Vagina (tissue), 2 donors: Measurements from ENCODE around the gene APLP2. TPM values are rescaled to one million over a fixed set of nuclear protein-coding genes. Genes with fewer than 3 reads are reported as not detected.
A peak's percentile ranks its signal among the peaks of the same experiment; 100 is the strongest.

ENCODE experiments used
- DNase-seq, 2 donors: peaks; one replicate each; pipeline ENCODE4 v3.0.0-alpha.2; 2017; ENCODE audit errors: extremely low spot score in 2 of 2
- H3K27ac ChIP-seq: fragments of 200-600 bp; sonication (generic); one replicate; pipeline ENCODE4 v1.5.1; 2019
- H3K27me3 ChIP-seq: fragments of 200-600 bp; sonication (generic); one replicate; pipeline ENCODE4 v1.5.1; 2019
- H3K36me3 ChIP-seq, 2 donors: fragments of 200-600 bp; sonication (generic); one replicate each; pipeline ENCODE4 v1.5.1; 2017 to 2019
- H3K4me1 ChIP-seq: fragments of 200-600 bp; sonication (generic); one replicate; pipeline ENCODE4 v1.5.1; 2019
- H3K4me3 ChIP-seq, 2 donors: fragments of 200-600 bp; sonication (generic); 1 replicate in 1 of 2; 2 replicates in 1 of 2; pipeline ENCODE4 v1.5.1; 2016 to 2019
- H3K9me3 ChIP-seq: fragments of 200-600 bp; sonication (generic); one replicate; pipeline ENCODE4 v1.5.1; 2019
- POLR2A ChIP-seq, 2 donors: fragments of 450-650 bp; IDR thresholded peaks; one replicate each; pipeline ENCODE4 v1.6.1; 2017; ENCODE audit warnings: antibody characterized with exemption in 2 of 2, mild to moderate bottlenecking in 2 of 2, moderate library complexity in 2 of 2
- POLR2AphosphoS5 ChIP-seq, 2 donors: sonication (generic); formaldehyde crosslinking; IDR thresholded peaks; one replicate each; pipeline ENCODE4 v1.9.0; 2017; ENCODE audit warnings: antibody characterized with exemption in 2 of 2, mild to moderate bottlenecking in 2 of 2, low read depth in 1 of 2; ENCODE audit not compliant: insufficient read depth in 1 of 2
- intact Hi-C: fragments of 100-400 bp; cut with DNase I; formaldehyde crosslinking; loops from one replicate; pipeline ENCODE4 v1.15.1; 2023
- total RNA-seq: library from RNA; depleted of rRNA; stranded (reverse); fragments of >200 nt; gene quantifications from one replicate; pipeline ENCODE4 v1.2.3, GENCODE V29; 2016
- TF ChIP-seq, protein P1 (sequence below), 3 experiments: fragments of 450-650 bp in 2 of 3; fragments of 200-600 bp in 1 of 3; sonication (generic) in 1 of 3; IDR thresholded peaks; one replicate each; pipeline ENCODE4 v1.5.1; 2017 to 2019; ENCODE audit warnings: antibody characterized with exemption in 3 of 3, mild to moderate bottlenecking in 2 of 3, moderate library complexity in 2 of 3

The APLP2 gene
- total RNA-seq, 1 donor from 2014 or later, result 234 TPM

DNA sequence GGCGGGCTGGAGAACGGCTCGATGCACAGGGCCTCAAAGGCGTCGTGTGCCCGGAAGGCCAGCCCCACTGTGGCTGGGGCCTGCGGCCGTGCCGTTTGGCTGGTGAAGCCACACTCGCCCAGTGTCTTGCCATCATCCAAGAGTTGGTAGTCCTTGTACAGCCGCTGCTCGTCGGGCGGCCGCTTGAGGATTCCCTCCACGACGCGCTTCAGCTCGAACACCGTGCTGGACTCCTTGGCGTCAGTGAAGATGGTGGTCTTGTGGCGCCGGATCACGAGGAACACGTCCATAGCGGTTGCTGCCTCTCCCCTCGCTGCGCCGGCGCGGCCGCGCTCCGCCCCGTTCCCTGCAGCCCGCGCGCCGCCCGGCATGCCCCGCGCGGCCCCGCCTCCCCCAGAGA lies 36.8 kb upstream of the APLP2 start:
- Histone ChIP-seq H3K4me3 (no peak overlapping the region), H3K4me1 (no peaks in the 10 kb centered on the region), H3K27ac (no peak overlapping the region), H3K9me3 (no peaks in the 10 kb centered on the region), H3K36me3 (no peaks in the 10 kb centered on the region), H3K27me3 (no peaks in the 10 kb centered on the region)
- no peak for DNase-seq
- intact Hi-C loops, result no loop called here
- no peak for TF ChIP-seq POLR2AphosphoS5 (IDR thresholded peaks at IDR 0.05; ENCODE audit: insufficient read depth in 1 of 2, low read depth in 1 of 2)
- TF ChIP-seq, protein P1, sequence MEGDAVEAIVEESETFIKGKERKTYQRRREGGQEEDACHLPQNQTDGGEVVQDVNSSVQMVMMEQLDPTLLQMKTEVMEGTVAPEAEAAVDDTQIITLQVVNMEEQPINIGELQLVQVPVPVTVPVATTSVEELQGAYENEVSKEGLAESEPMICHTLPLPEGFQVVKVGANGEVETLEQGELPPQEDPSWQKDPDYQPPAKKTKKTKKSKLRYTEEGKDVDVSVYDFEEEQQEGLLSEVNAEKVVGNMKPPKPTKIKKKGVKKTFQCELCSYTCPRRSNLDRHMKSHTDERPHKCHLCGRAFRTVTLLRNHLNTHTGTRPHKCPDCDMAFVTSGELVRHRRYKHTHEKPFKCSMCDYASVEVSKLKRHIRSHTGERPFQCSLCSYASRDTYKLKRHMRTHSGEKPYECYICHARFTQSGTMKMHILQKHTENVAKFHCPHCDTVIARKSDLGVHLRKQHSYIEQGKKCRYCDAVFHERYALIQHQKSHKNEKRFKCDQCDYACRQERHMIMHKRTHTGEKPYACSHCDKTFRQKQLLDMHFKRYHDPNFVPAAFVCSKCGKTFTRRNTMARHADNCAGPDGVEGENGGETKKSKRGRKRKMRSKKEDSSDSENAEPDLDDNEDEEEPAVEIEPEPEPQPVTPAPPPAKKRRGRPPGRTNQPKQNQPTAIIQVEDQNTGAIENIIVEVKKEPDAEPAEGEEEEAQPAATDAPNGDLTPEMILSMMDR (IDR thresholded peaks at IDR 0.05), result no peak
- TF ChIP-seq POLR2A (IDR thresholded peaks at IDR 0.05), result no peak

DNA sequence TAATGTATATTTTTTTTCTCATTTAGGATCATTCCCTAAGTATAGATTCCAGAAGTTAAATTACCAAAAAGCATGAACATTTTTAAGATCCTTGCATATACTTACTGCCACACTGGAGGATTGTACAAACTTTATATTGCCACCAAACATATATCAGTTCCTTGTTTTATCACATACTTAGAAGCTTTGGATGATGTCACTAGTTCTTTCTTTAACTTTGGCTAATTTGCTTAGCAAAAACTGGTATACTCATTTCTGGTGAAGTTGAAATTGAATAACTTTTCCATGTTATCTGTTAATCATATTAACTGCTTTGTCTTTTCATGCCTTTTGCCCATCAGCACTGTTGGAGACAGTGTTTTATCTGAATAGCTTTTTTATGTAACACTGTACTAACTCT lies 35.5 kb upstream of the APLP2 start:
- Histone ChIP-seq H3K36me3 (no peaks in the 10 kb centered on the region), H3K4me1 (no peaks in the 10 kb centered on the region), H3K27ac (no peak overlapping the region), H3K9me3 (no peaks in the 10 kb centered on the region), H3K27me3 (no peaks in the 10 kb centered on the region), H3K4me3 (no peak overlapping the region)
- DNase-seq, result no peak
- TF ChIP-seq POLR2AphosphoS5 (IDR thresholded peaks at IDR 0.05; ENCODE audit: insufficient read depth in 1 of 2, low read depth in 1 of 2), result no peak
- intact Hi-C loops, result no loop called here

GRCh38 chr11:130037058-130037457 lies 32.6 kb upstream of the APLP2 start:
- Histone ChIP-seq H3K27ac (no peak overlapping the region), H3K9me3 (no peaks in the 10 kb centered on the region), H3K4me1 (no peaks in the 10 kb centered on the region), H3K27me3 (no peaks in the 10 kb centered on the region), H3K36me3 (no peaks in the 10 kb centered on the region), H3K4me3 (no peak overlapping the region)
- TF ChIP-seq, protein P1 (IDR thresholded peaks at IDR 0.05), result no peak
- peak in 1 of 2 donors; percentile 49 for TF ChIP-seq POLR2AphosphoS5 (IDR thresholded peaks at IDR 0.05; ENCODE audit: insufficient read depth in 1 of 2, low read depth in 1 of 2)
- no peak for DNase-seq
- intact Hi-C loops, result no loop called here

GRCh38 chr11:130037881-130038585 lies 31.7 kb upstream of the APLP2 start:
- Histone ChIP-seq H3K27me3 (no peaks in the 10 kb centered on the region), H3K9me3 (no peaks in the 10 kb centered on the region), H3K36me3 (no peaks in the 10 kb centered on the region), H3K4me3 (no peak overlapping the region), H3K27ac (no peak overlapping the region), H3K4me1 (no peaks in the 10 kb centered on the region)
- no peak for TF ChIP-seq POLR2AphosphoS5 (IDR thresholded peaks at IDR 0.05; ENCODE audit: insufficient read depth in 1 of 2, low read depth in 1 of 2)
- no peak for TF ChIP-seq POLR2A (IDR thresholded peaks at IDR 0.05)
- TF ChIP-seq, protein P1 (IDR thresholded peaks at IDR 0.05), result no peak
- intact Hi-C loops, result no loop called here
- no peak for DNase-seq

DNA sequence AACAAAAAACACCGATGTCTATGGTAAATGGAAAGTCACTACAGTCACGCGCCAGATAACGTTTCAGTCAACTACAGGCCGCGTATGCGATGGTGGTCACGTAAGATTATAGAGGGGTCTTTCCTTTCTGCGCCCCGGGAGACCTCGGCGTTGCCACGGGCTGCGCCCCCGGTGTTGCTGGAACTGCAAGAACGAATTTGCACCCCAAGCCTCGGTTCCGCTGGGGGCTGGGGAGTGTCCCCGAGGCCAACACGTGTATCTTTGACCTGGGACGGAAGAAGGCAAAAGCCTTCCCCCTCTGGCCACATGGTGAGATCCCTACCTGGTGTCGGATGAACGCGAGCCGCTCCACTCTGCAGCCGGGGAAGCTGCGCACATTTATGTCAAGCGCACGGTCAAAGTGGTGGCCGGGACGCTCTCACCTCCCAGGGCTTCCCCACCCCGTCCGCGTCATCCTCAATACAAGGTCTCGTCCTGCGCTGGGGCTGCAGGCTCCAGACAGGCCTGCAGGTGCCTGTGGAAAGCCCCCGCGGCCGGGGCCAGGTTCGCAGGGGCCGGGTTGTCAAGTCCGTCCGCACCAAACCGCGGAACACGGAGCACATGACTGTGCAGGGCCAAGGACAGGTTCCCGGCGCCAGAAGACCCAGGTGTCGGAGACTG lies 29.3 kb upstream of the APLP2 start:
- Histone ChIP-seq H3K27ac (no peak overlapping the region), H3K27me3 (no peaks in the 10 kb centered on the region), H3K36me3 (no peaks in the 10 kb centered on the region), H3K9me3 (no peaks in the 10 kb centered on the region), H3K4me3 (no peak overlapping the region), H3K4me1 (no peaks in the 10 kb centered on the region)
- no peak for DNase-seq
- TF ChIP-seq POLR2A (IDR thresholded peaks at IDR 0.05), result no peak
- TF ChIP-seq, protein P1 (IDR thresholded peaks at IDR 0.05), result no peak
- intact Hi-C loops, result no loop called here
